GM18511 (cell line): Measurements from ENCODE around the gene NRXN2.
"Not testable (repeated sequence)": the region's sequence is repeated elsewhere in the genome, so short reads cannot be mapped to it uniquely, and the experiment has no call there.

Source experiments
- ATAC-seq: cut with Tn5 transposase; IDR thresholded peaks from one replicate; pipeline ENCODE4 v1.9.1; 2021; ENCODE audit warnings: mild to moderate bottlenecking, moderate library complexity; ENCODE audit not compliant: unreplicated experiment

The NRXN2 gene

GRCh38 chr11:64595922-64596321 lies 127.1 kb downstream of the NRXN2 start:
- not testable (repeated sequence) for ATAC-seq

- no peak for ATAC-seq
Measured at GRCh38 chr11:64594159-64594939, 128.6 kb downstream of the NRXN2 start.

GRCh38 chr11:64593156-64594105 lies 129.6 kb downstream of the NRXN2 start:
- no peak for ATAC-seq

- no peak for ATAC-seq
Measured at GRCh38 chr11:64592656-64593055, 130.3 kb downstream of the NRXN2 start.

- ATAC-seq = no peak
Measured at GRCh38 chr11:64592234-64592615, 130.8 kb downstream of the NRXN2 start.

- no peak for ATAC-seq
Measured at GRCh38 chr11:64591257-64592233, 131.5 kb downstream of the NRXN2 start.

GRCh38 chr11:64590763-64591221 lies 132.2 kb downstream of the NRXN2 start, which contains the start of gene SLC22A12:
Gene SLC22A12 (plus strand): TSS chr11:64591220. CDS start chr11:64591557, 337 bp downstream.
- no peak for ATAC-seq

GRCh38 chr11:64588701-64589100 lies 134.3 kb downstream of the NRXN2 start:
- ATAC-seq = no peak

GRCh38 chr11:64586366-64586765 lies 136.6 kb downstream of the NRXN2 start:
- ATAC-seq = no peak

GRCh38 chr11:64585150-64585549 lies 137.8 kb downstream of the NRXN2 start:
- no peak for ATAC-seq

GRCh38 chr11:64583296-64584262 lies 139.4 kb downstream of the NRXN2 start:
- ATAC-seq = no peak

GRCh38 chr11:64582885-64583284 lies 140.1 kb downstream of the NRXN2 start:
- ATAC-seq = no peak

GRCh38 chr11:64581057-64581523 lies 141.9 kb downstream of the NRXN2 start:
- ATAC-seq = no peak

- ATAC-seq = no peak
Measured at GRCh38 chr11:64580412-64580811, 142.6 kb downstream of the NRXN2 start.

- no peak for ATAC-seq
Measured at GRCh38 chr11:64577202-64577601, 145.8 kb downstream of the NRXN2 start.

- no peak for ATAC-seq
Measured at GRCh38 chr11:64572143-64572542, 150.9 kb downstream of the NRXN2 start.

- no peak for ATAC-seq
Measured at GRCh38 chr11:64571410-64572091, 151.4 kb downstream of the NRXN2 start.

GRCh38 chr11:64571050-64571409 lies 152.0 kb downstream of the NRXN2 start:
- no peak for ATAC-seq

GRCh38 chr11:64570341-64570740 lies 152.7 kb downstream of the NRXN2 start:
- ATAC-seq = no peak
